GM19240 (cell line): Measurements from ENCODE around the gene MUC2.

Source experiments
- DNase-seq: peaks from one replicate; pipeline ENCODE4 v3.0.0; 2011; ENCODE audit warnings: low spot score; ENCODE audit not compliant: insufficient read length

Gene MUC2

GRCh38 chr11:1036303-1036923 lies 38.3 kb upstream of the MUC2 start, which contains the start of gene MUC6:
MUC6 (minus strand) TSS chr11:1036718; CDS start chr11:1036655, 63 bp downstream.
- no peak for DNase-seq

GRCh38 chr11:1036931-1037330 lies 37.7 kb upstream of the MUC2 start:
- no peak for DNase-seq

GRCh38 chr11:1037506-1038055 lies 37.1 kb upstream of the MUC2 start:
- no peak for DNase-seq

- DNase-seq = no peak
Measured at GRCh38 chr11:1038361-1038760, 36.3 kb upstream of the MUC2 start.

GRCh38 chr11:1038921-1039320 lies 35.8 kb upstream of the MUC2 start:
- no peak for DNase-seq

- no peak for DNase-seq
Measured at GRCh38 chr11:1039481-1040427, 34.9 kb upstream of the MUC2 start.

- no peak for DNase-seq
Measured at GRCh38 chr11:1040428-1041148, 34.1 kb upstream of the MUC2 start.

GRCh38 chr11:1041149-1041467 lies 33.6 kb upstream of the MUC2 start:
- DNase-seq = no peak

GRCh38 chr11:1041471-1041870 lies 33.2 kb upstream of the MUC2 start:
- DNase-seq = no peak

- DNase-seq = no peak
Measured at GRCh38 chr11:1041936-1042608, 32.6 kb upstream of the MUC2 start.

- DNase-seq = no peak
Measured at GRCh38 chr11:1042626-1043562, 31.8 kb upstream of the MUC2 start.

GRCh38 chr11:1043563-1044096 lies 31.0 kb upstream of the MUC2 start:
- no peak for DNase-seq

- no peak for DNase-seq
Measured at GRCh38 chr11:1044160-1044559, 30.5 kb upstream of the MUC2 start.

- no peak for DNase-seq
Measured at GRCh38 chr11:1047595-1048156, 27.0 kb upstream of the MUC2 start.

- no peak for DNase-seq
Measured at GRCh38 chr11:1048375-1049070, 26.2 kb upstream of the MUC2 start.

GRCh38 chr11:1049071-1049405 lies 25.6 kb upstream of the MUC2 start:
- no peak for DNase-seq

- DNase-seq = no peak
Measured at GRCh38 chr11:1049431-1049891, 25.2 kb upstream of the MUC2 start.

- no peak for DNase-seq
Measured at GRCh38 chr11:1049911-1050580, 24.6 kb upstream of the MUC2 start.
